HG03139 (cell line): ENCODE results near the gene CRIM1.

Source experiments
- ATAC-seq: cut with Tn5 transposase; IDR thresholded peaks from one replicate; pipeline ENCODE4 v1.9.1; 2021; ENCODE audit not compliant: unreplicated experiment

The CRIM1 gene

DNA sequence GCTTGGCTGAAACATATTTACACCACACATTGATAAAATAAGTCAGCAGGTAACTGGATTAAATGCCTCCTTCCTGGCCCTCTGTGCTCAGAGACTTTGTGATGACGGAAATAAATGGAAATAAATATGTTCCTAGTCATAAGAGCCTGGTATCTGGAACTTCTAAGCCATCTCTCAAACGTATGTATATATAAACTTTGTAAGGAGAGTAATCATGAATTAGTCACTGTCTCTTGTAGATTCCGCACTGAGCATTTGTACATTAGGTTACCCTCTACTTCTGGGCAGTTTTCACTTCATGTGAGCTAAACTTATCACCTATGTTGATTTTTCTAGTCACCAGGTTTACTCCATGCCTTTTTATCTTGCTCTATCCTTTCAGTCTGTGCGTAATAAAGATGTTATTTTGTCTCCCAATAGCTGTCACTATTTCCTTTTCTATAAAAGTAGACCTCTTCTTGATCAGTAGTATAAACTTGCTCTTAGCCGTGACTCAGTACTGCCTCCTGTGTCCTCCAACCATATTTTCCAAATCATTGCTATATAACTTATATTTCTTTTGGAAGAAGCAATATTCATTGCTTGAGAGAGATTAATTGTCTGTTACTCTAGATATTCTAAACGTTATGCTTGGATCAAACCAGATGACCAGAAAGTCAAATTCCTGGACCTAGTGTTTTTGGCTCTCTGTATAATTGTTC is 189.2 kb downstream of the CRIM1 start:
- no peak for ATAC-seq

DNA sequence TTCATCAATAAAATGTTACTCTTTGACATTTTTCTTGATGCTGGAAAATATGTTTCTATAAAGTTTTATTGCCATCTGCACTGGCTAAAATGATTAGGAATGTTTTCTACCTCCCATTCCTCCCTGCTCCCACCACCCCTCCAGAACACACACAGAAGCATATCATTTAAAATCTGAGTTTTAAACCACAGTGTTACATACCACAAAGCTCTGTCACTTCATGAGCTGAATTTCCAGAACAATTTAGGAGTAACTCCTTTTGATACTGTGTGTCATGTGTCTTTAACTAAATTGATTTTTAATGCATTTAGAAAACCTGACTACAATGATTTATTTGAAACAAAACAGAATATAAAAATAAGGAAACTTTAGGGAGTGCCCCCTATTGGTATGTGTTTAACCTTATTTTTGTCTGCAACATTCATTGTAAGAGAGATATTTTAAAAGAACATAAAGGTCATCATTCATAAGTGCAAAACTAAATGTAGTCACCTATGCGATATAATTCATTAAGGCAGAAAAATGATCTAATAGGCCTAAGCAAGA is 190.4 kb downstream of the CRIM1 start:
- ATAC-seq, result no peak

DNA sequence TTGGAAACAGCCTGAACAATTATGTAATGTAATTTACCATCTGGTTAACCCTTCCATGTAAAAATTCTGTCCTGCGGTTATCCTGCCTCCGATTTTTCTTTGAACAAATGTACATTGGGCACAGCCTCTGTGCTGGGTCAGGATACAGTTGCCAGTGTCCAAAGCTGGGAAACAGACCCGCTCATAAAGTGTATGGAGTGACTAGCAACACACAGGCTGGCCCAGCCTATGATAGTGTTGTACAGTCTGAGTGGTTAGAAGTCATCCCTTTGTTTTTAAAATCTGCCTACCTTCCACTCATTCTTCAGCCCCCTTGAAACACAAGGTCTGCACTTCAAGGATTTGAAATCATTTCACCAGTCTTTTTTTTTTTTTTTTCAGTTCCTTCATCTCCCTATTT is 192.3 kb downstream of the CRIM1 start:
- no peak for ATAC-seq

DNA sequence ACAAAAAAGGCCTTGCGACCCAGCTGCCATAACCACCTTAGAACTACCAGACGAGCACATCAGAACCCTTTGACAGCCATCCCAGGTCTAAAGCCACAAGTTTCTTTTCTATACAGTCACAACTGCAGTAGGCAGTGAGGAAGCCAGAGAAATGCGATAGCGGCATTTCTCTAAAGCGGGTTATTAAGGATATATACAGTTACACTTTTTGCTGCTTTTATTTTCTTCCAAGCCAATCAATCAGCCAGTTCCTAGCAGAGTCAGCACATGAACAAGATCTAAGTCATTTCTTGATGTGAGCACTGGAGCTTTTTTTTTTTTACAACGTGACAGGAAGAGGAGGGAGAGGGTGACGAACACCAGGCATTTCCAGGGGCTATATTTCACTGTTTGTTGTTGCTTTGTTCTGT is 193.6 kb downstream of the CRIM1 start:
- ATAC-seq, result no peak

DNA sequence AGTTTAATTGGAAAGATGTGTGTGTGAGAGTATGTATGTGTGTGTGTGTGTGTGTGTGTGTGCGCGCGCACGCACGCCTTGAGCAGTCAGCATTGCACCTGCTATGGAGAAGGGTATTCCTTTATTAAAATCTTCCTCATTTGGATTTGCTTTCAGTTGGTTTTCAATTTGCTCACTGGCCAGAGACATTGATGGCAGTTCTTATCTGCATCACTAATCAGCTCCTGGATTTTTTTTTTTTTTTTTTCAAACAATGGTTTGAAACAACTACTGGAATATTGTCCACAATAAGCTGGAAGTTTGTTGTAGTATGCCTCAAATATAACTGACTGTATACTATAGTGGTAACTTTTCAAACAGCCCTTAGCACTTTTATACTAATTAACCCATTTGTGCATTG is 194.4 kb downstream of the CRIM1 start:
- ATAC-seq, result no peak

DNA sequence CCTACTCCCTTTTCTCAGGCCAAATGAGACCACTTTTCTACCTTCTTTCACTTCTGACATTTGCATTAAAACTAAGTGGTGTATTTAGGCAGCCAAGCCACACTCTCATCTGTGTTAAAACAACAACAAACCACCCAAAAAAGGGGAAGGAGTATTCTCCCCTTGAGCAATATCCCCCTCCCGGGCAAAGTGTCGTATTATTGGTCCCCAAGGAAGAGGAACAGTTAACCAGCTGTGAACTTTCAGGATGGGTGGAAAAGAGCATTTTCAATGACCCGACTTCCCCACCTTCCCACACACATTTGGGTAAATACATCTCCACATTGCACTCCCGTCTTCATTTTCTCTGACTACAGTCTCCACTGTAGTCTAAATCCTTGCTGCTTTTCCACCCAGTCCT is 198.1 kb downstream of the CRIM1 start:
- ATAC-seq, result no peak

DNA sequence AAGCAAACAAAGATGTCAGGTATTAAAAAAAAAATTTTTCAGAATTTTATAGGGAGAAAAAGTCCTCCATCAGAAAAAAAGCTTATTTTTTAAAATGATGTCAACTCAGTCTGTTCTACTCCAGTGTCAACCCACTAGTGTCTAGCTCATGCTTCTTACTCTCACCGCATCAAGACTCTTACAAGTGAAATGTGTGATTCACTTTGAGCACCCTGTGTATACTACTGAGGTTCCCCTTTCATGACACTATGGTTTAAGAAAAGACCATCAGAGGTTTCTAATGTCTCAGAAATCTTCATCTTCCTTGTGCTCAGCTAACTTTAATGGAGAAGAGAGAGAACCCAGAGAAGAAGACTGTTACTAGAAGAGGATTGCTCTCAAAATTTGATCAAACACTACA is 199.0 kb downstream of the CRIM1 start:
- ATAC-seq, result no peak

DNA sequence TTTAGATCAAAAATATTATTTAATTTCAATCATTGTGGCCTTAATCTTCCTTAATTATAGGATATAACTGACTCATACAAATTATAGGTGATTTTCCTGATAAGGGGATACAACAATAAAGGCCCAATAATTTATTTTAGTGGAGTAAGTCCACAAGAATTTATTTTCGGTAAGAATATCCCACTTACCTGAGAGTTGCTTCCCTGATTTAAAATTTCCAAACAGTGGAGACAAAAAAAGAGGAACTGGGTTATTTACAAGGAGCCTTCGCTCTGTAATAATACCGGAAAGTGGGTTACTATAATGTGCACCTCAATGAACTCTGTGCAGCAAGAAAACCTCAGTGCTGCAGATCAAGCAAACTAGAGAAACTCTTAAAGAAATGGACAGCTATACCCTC is 200.2 kb downstream of the CRIM1 start:
- ATAC-seq, result no peak

DNA sequence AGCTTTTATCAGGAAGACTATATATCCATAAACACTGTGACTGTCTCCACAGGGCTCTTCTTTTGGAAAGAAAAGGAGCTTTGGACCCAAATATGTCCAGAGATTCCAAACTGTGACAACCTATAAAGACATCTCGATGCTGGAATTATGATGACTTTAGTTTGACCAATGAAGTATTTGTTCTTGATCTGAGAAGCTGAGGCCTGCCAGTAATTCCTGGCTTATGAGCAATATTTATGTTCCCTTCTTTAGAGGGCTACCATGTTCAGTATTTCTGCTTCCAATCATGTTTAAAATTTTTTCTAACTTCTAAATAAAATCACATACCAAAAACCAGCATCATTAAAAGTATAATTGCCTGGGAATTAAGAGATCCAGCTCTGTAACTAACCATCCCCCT is 201.3 kb downstream of the CRIM1 start:
- no peak for ATAC-seq

DNA sequence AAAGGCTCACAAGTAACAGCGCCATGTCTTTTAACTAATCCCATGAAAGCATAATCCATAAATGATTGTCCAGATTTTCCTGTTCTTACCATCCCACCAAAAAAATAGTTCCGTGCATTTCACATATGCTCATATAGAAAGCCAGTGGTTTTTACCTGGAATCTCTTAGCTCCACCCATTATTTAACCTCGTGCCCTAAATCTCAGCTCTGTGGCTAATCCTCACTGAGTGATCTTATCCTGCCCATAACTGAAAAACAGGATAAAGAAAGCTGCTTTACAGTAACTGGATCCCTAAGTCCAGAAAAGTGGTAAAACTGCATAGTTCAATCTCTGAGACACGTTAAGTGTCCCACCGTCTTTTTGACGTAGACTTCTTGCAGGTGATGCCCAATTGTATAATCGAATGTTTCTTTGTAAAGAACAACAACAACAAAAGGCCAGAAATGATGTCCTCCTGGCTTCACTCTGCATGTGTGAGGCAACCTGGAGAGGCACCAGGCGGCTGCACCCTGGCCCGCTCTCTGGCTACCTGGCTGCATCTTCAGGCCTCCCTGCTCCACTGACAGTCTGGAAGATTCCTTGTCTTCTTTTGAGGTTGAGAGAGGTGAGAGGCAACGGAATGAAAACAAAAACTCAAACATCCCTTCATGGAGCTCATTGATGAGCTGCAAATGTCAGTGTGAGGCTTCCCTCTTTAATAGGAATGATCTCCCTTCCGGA is 203.8 kb downstream of the CRIM1 start:
- ATAC-seq, result no peak

DNA sequence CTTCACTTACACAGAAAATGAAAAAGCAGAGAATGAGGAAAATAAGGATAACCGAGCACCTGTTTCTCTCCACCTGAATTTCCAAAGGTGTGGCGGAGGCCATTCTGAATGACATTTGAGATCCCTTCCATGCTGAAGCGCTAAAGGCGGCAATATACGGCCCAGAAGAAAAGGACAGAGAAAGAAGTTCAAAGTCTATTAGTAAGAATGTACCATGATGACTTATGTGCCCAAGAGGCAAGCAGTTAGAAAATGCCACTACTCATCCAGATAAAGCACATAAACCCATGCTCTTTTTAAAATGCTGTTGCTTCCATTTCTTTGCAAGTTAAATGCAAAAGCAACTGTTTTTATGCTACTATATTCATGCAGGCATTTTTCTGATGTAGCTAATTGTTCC is 205.1 kb downstream of the CRIM1 start:
- ATAC-seq, result no peak

DNA sequence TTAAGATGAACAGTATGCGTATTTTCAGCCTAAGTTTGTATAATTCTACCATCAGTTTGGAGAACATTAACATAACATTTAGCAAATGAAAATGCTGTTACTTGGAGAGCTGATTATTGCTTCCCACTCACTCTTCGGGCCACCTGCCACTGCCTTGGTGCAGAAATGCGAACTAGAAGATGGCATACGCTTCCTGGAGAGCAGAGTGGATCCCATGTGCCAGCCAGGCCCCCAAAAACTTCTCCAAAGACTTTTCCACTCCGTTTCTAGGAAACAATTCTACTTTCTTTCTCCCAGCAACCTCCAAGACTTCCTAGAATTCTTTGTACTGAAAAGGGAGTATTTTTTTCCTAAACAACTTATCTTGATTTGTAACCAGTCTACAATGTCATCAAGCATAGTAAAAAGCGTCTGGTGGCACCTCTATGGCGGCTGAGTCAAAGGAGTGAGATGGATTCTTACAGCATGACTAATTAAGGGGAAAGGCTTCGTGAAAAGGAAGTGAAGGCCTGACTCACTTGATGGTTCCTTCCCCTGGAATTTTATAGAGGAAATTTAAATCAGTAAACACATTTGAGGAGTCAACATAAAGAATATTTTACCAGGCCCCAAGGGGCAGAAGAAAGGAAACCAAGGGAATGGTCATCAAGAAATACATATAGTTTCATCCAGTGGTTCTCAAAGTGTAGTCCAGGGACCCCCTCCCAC is 205.8 kb downstream of the CRIM1 start:
- ATAC-seq, result no peak

DNA sequence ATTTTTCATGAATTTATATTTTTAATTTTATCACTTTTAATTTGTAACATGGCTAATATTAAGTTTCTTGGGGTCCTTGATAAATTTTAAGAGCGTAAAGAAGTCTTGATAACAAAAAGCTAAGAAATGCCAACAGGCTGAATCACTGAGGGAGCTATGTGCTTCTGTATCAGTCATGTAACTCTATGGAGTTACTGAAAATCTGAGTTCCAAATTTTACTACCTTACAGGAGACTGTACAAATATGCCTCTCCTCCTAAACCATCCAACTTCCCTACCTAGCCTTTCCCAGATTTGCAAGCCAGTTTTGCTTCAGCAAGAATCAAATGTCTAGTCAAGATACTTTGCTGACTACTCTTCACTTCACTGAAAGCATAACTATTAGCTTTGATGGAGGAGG is 206.7 kb downstream of the CRIM1 start:
- ATAC-seq, result no peak

DNA sequence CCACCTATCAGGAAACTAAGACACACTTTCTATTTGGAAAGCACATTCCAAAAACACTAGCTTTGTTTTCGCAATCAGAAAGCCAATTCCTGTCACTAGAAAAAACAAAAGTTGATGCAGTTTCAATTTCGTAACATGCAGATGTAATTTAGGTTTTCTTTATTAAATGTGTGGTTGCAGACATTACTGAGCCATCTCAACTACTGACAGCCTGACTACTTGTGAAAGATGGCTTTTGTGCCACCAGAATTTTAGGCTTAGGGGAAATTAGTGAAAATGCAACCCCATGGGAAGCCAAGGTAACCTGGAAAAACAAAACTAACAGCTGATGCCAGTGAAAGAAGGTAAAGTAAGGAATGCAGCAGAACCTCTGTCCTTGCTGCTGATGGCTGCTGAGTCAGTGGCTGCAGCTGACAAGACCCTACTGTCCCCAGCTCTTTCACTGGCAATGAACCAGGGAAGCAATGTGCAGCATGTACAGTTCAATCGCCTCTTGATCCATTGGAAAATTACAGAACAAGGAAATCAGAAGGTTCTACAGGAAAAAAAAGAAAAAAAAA is 207.5 kb downstream of the CRIM1 start:
- ATAC-seq, result no peak

DNA sequence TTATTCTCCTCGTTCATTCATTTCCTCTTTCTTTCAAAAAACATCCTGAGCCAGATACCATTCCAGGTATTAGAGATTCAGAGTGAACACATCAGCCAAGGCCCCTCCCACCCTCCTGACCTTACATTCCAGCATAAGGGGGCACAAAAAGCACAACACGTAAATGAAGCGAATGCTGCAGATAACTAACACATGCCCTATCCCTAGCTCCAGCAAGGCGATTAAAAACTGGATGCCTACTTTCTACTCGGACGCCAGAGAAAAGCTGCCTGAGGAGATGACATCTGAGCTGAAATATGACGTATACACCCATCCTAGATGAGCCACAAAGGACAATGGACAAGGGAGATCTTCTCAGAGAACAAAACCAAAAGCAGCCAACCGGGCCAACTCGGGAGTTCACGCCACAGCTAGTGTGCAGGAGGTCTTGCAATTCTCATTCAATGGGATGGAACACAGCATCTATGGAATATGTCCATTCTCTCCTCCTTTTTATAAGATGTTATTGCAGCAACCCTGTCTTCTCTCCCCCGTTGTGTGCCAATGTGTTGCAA is 208.9 kb downstream of the CRIM1 start:
- ATAC-seq, result no peak

DNA sequence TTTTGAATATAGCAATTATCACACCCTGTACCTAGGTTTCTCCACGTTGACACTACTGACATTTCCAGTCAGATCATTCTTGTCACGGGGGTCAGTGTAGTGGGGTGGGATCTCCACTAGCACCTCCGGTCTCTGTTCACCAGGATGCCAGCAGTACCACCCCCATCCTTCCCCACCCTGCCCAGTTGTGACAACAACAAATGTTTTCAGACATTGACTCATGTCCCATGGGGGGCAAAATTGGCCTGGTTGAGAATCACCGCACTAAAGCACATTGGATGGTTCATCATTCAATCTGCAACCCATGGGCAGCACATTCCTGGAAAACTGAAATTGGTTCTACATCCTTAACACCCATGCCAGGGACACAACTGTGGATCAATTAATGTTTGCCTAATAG is 210.1 kb downstream of the CRIM1 start:
- no peak for ATAC-seq

DNA sequence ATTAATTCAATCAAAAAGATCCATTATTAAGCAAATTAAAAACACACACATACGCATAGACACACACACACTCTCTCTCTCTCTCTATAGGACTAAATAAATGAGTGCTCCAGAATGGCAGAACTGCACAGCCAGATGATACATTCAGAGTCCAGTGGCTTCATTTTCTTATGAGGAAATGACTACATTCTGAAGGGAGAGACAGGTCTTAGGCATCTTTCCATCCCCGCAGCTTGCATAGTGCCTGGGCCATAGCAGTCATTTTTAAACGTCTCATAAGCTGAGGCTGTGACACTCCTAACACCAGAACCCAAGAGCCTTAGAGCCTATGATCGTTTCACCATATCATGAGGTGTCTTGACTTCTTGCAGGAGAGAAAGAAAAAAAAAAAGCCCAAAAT is 211.3 kb downstream of the CRIM1 start:
- no peak for ATAC-seq

DNA sequence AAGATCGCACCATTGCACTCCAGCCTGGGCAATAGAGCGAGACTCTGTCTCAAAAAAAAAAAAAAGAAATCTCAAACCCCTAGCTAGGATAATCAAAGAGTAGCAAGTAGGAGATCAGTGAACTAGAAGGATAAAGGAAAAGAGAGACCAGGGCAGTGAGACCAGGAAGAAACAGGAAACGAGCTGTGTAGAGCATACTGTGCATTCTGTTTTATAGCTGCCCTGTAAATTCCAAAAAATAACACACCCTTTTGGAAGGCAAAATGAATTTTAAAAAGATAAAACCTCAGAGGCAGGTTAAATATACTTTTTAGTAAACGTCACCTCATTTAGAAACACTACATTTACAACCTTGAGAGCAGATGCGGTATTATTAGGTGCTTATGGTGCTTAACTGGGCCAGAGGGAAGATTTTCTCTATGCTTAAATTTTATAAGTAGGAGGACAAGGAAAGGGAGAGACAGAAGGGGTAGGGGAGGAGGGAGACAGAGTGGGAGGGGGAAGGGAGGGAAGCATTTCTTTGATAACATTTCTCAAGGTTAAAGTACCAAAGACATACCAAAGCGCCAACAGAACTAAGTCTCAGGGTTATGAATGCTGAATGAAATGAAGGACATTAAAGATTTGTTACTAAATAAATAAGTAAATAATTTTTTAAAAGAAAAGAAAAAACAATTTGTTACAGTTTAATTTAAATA is 212.3 kb downstream of the CRIM1 start:
- ATAC-seq, result no peak

DNA sequence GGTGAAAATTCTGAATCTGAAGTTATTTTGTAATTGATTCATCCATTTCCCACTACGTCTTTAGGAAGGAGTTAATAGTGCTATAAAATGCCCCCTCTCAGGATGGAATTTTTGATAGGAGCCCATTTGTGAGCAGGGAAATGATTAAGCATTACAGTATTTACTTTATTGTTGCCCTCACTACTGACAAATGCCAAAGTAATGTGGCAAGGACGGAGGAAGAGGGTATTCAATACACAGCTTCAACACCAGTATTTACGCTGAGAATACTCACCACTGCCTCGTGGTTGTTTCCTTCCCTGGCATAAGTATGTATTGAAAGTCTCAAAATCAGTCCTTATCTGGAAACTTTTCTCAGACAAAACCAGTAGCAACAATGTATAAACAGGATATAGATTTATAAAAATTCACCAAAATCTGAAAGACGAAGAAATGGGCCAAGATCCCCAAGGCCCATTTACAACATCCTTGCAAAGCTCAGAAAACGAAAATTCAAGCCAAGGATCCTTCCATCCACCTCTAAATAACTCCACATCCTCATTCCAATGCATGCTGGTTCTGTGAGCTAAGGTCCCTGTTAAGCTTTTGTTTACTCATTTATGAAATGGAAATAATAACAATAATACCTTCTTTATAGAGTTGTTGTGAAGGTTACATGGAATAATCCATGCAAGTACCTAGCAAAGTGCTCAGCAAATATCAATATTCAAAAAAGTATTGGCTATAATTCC is 213.1 kb downstream of the CRIM1 start:
- ATAC-seq, result no peak

DNA sequence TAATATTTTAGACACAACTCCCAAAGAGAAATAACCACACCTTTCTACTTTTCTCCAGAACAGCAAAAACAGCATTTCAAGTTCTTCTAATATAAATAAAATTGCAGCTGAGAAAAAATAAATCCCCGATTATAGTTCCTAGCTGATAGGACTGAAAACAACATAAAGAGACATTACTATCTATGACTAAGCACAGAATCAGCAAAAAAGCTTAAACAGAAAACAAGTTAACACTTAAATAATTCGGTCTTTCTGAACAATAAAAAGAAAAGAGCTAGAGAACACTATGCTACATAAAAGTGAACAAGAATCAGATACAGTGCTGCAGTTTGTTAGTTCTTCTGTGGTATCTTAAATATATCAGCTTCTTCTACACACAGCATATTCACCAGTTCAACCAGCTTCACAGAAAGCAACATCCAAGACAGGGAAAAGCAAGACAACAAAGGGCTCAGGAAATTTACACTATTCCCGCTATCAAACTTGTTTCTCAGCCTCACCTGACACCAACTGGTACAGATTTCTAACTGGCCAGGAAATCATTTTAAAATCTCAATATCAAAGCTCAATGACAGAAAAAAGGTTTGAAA is 213.8 kb downstream of the CRIM1 start:
- no peak for ATAC-seq
